GM12878 (cell line): ENCODE measurements around the gene PRKACG. TPM values are rescaled to one million over a fixed set of nuclear protein-coding genes. Genes with fewer than 3 reads are reported as not detected.
A peak's percentile ranks its signal among the peaks of the same experiment; 100 is the strongest.

Experiments used
- ATAC-seq: fragments of 200-7000 bp; cut with Tn5 transposase; 3 replicates; pipeline ENCODE4 v1.9.1; 2020; ENCODE audit warnings: mild to moderate bottlenecking, moderate library complexity
- BruUV-seq: library from RNA; stranded (reverse); fragments of 400-500 nt; replicated peaks from 2 replicates; lab custom pipeline; 2021; lab: Mats Ljungman, UMichigan
- CTCF ChIA-PET: fragments of 300-600 bp; sonication (Branson Sonifier 250); formaldehyde crosslinking; extraction: SDS; loops from one replicate; lab custom pipeline; 2021; ENCODE audit warnings: inconsistent platforms; lab: Yijun Ruan, JAX
- POLR2A ChIA-PET: fragments of 350-600 bp; formaldehyde crosslinking; extraction: SDS; loops from one replicate; lab custom pipeline; 2021; ENCODE audit warnings: inconsistent platforms; lab: Charles Lee
- RAD21 ChIA-PET: fragments of 300-600 bp; sonication (Branson Sonifier 250); formaldehyde crosslinking; loops from one replicate; lab custom pipeline; 2023; ENCODE audit warnings: antibody characterized with exemption; ENCODE audit not compliant: unreplicated experiment; lab: Charles Lee
- SMC1A ChIA-PET: fragments of 300-600 bp; sonication (Branson Sonifier 250); formaldehyde crosslinking; loops from one replicate; lab custom pipeline; 2023; ENCODE audit not compliant: unreplicated experiment, uncharacterized antibody; lab: Charles Lee
- DNase-seq: peaks from one replicate; pipeline ENCODE4 v3.0.0-alpha.2; 2011; ENCODE audit warnings: low read depth, low spot score
- FAIRE-seq: peaks from 3 replicates; lab custom pipeline; 2011; peaks lifted over from hg19 to GRCh38; lab: Jason Lieb, UNC
- H2AFZ ChIP-seq: 2 replicates; pipeline ENCODE4 v1.6.0; 2011; ENCODE audit warnings: low read depth, low read length, control low read depth; ENCODE audit not compliant: control insufficient read depth
- H3K27ac ChIP-seq: 2 replicates; pipeline ENCODE4 v1.5.1; 2011; ENCODE audit warnings: control low read depth; ENCODE audit not compliant: control insufficient read depth, insufficient read depth
- H3K27me3 ChIP-seq, 2 experiments: replicated peaks in 1 of 2; 2 replicates each; pipeline versions ENCODE4 v1.6.0 to v1.6.1; 2011; ENCODE audit warnings: low read length in 1 of 2; ENCODE audit not compliant: control insufficient read depth in 2 of 2, insufficient read depth in 2 of 2
- H3K36me3 ChIP-seq, 2 experiments: 2 replicates each; pipeline ENCODE4 v1.5.1; 2011; ENCODE audit warnings: low read length in 1 of 2; ENCODE audit not compliant: control insufficient read depth in 2 of 2, insufficient read depth in 2 of 2
- H3K4me1 ChIP-seq: 2 replicates; pipeline ENCODE4 v1.6.1; 2011; ENCODE audit warnings: mild to moderate bottlenecking, low read length, moderate library complexity, mixed read lengths; ENCODE audit not compliant: control insufficient read depth, insufficient read depth
- H3K4me2 ChIP-seq: 2 replicates; pipeline ENCODE4 v1.6.0; 2011; ENCODE audit warnings: control low read depth; ENCODE audit not compliant: control insufficient read depth, insufficient read depth
- H3K4me3 ChIP-seq: fragments of 200-600 bp; sonication (generic); 2 replicates; pipeline ENCODE4 v1.5.1; 2016
- H3K79me2 ChIP-seq: 2 replicates; pipeline ENCODE4 v1.6.0; 2011; ENCODE audit warnings: low read length; ENCODE audit not compliant: control insufficient read depth, insufficient read depth
- H3K9ac ChIP-seq: 2 replicates; pipeline ENCODE4 v1.8.0; 2011; ENCODE audit warnings: low read length, control low read depth, mixed read lengths; ENCODE audit not compliant: control insufficient read depth, insufficient read depth
- H3K9me3 ChIP-seq: replicated peaks from 3 replicates; pipeline ENCODE4 v1.5.1; 2011; ENCODE audit warnings: mild to moderate bottlenecking, low read length; ENCODE audit not compliant: control insufficient read depth, insufficient read depth
- H4K20me1 ChIP-seq: 2 replicates; pipeline ENCODE4 v1.6.0; 2011; ENCODE audit not compliant: control insufficient read depth, insufficient read depth
- HDAC6 ChIP-seq: fragments of 200-600 bp; sonication (generic); IDR thresholded peaks from one replicate; pipeline ENCODE4 v1.8.0; 2017; ENCODE audit warnings: antibody characterized with exemption; ENCODE audit not compliant: unreplicated experiment
- KDM1A ChIP-seq: fragments of 200-600 bp; sonication (generic); IDR thresholded peaks from 2 replicates; pipeline ENCODE4 v1.6.1; 2016; ENCODE audit warnings: borderline replicate concordance
- MTA3 ChIP-seq: IDR thresholded peaks from 2 replicates; pipeline ENCODE4 v1.6.1; 2012; ENCODE audit warnings: low read length, inconsistent platforms, borderline replicate concordance
- NR2C2 ChIP-seq: IDR thresholded peaks from 2 replicates; pipeline ENCODE4 v1.6.1; 2011; ENCODE audit warnings: borderline replicate concordance, low read depth; ENCODE audit not compliant: control insufficient read depth, insufficient read length
- SREBF2 ChIP-seq: IDR thresholded peaks from 2 replicates; pipeline ENCODE4 v1.6.1; 2012; ENCODE audit warnings: mild to moderate bottlenecking, low read length
- STAT3 ChIP-seq: IDR thresholded peaks from 2 replicates; pipeline ENCODE4 v1.6.1; 2011; ENCODE audit warnings: low read depth, low read length, improper control_type of control experiment
- ZSCAN29 ChIP-seq: fragments of 450-650 bp; IDR thresholded peaks from 2 replicates; pipeline ENCODE4 v1.6.1; 2017; ENCODE audit warnings: mild to moderate bottlenecking, moderate library complexity
- WGBS: methylation state at CpG from one replicate; pipeline ENCODE4 v1.1.6; 2016; ENCODE audit warnings: low lambda C conversion rate; ENCODE audit not compliant: insufficient replicate concordance, insufficient coverage; ENCODE audit errors: missing lambda C conversion rate; 5-methylcytosine and 5-hydroxymethylcytosine counted together
- in situ Hi-C: fragments of 300-500 bp; cut with MboI; formaldehyde crosslinking; loops from 9 replicates; pipeline ENCODE4 v1.14.3; 2018; ENCODE audit warnings: mixed read lengths
- intact Hi-C: fragments of 100-400 bp; cut with micrococcal nuclease; formaldehyde crosslinking; loops from one replicate; pipeline ENCODE4 v1.14.2; 2022; ENCODE audit not compliant: unreplicated experiment
- polyA plus RNA-seq, 11 experiments: library from polyadenylated mRNA; depleted of rRNA in 4 of 11; unstranded in 6 of 11; stranded (reverse) in 5 of 11; fragments of >200 nt; fragmentation: Nextera tagmentation in 4 of 11; fragmentation: Illumina TruSeq in 1 of 11; extraction: Ambion mirVana in 4 of 11; extraction: Trizol in 1 of 11; gene quantifications; 1 replicate in 1 of 11; 2 replicates in 10 of 11; pipeline versions ENCODE4 v1.2.1 to v1.2.3, GENCODE V29; 2011 to 2016; ENCODE audit warnings: inconsistent platforms in 2 of 11, missing spikeins in 2 of 11, low read depth in 1 of 11
- total RNA-seq, 4 experiments: library from RNA; depleted of rRNA in 3 of 4; stranded (reverse); fragments of >200 nt in 3 of 4; fragmentation: Illumina TruSeq in 1 of 4; extraction: Trizol in 1 of 4; gene quantifications; 2 replicates each; pipeline versions ENCODE4 v1.2.1 to v1.2.3, GENCODE V29; 2013 to 2021

PRKACG gene
- total and polyA plus RNA-seq, 10 of the 15 experiments (the other 5 are each of a cell fraction or from before 2014, with no cell fraction given): not detected

- 82% methylated on average over 9 of the region's 9 CpGs for whole genome bisulfite sequencing
- intact Hi-C loops (no loop called here), in situ Hi-C loops (no loop called here)
- H3K9me3 ChIP-seq: no peaks in the 10 kb centered on the region; the same call in 2 of the 3 replicates
- POLR2A ChIA-PET: no interaction called here
- no peaks in the 10 kb centered on the region for H3K27me3 ChIP-seq
- ATAC-seq (peak; percentile 39; the same call in 2 of the 3 replicates), FAIRE-seq (no peak), DNase-seq (no peak)
- SMC1A ChIA-PET: interaction anchor here (1.1 kb wide), 1 partner anchor 8 kb away, joined by 3 read pairs; the partner anchor contains the start of gene FXN
- H3K4me3 ChIP-seq: no peak overlapping the region
- peaks cover 0 to 11% of the 10 kb centered on the region in 2 experiments; a peak in 3 of 4 replicates for H3K36me3 ChIP-seq
- BruUV-seq: no TSS peak
- no peaks in the 10 kb centered on the region for H3K79me2 ChIP-seq
- H3K9ac ChIP-seq: no peak overlapping the region
- peaks cover 3% of the 10 kb centered on the region; the same call in 1 of the 2 replicates for H4K20me1 ChIP-seq
- TF ChIP-seq HDAC6: no peak
- TF ChIP-seq SREBF2: no peak
- no peak for TF ChIP-seq NR2C2
- TF ChIP-seq ZSCAN29: no peak
- TF ChIP-seq STAT3: no peak
- no peak for TF ChIP-seq MTA3
- TF ChIP-seq KDM1A: no peak
- H2AFZ ChIP-seq: no peak overlapping the region
- H3K4me2 ChIP-seq: no peak overlapping the region
- peaks cover 3% of the 10 kb centered on the region; the same call in 1 of the 2 replicates for H3K4me1 ChIP-seq
- CTCF ChIA-PET: interaction anchor here (1.0 to 2.8 kb wide), 3 partner anchors 9 to 477 kb away, joined by 3 to 14 read pairs (median 3); no protein-coding TSS in a partner anchor
- no peak overlapping the region for H3K27ac ChIP-seq
- RAD21 ChIA-PET: interaction anchor here (0.6 kb wide), 1 partner anchor 438 kb away, joined by 3 read pairs; no protein-coding TSS in a partner anchor
Measured at GRCh38 chr9:69044240-69045219, 30.6 kb upstream of the PRKACG start.
